HepG2 (cell line): ENCODE results near the gene ROMO1. TPM values are rescaled to one million over a fixed set of nuclear protein-coding genes. Genes with fewer than 3 reads are reported as not detected.

Experiments
- AHDC1 ChIP-seq: sonication (generic); formaldehyde crosslinking; IDR thresholded peaks from 2 replicates; pipeline ENCODE4 v1.5.1; 2020; ENCODE audit warnings: mild to moderate bottlenecking, missing genetic modification reagents, borderline replicate concordance
- CCAR2 ChIP-seq: fragments of 200-400 bp; formaldehyde crosslinking; optimal IDR thresholded peaks from 2 replicates; pipeline ENCODE3; 2018; ENCODE audit warnings: low read depth, mild to moderate bottlenecking, low read length, moderate library complexity
- DNMT1 ChIP-seq: sonication (generic); formaldehyde crosslinking; IDR thresholded peaks from 2 replicates; pipeline ENCODE4 v1.5.1; 2020; ENCODE audit warnings: mild to moderate bottlenecking, missing genetic modification reagents
- HOMEZ ChIP-seq: IDR thresholded peaks from 2 replicates; pipeline ENCODE4 v1.6.1; 2016; ENCODE audit warnings: low read depth
- KDM4B ChIP-seq: sonication (generic); formaldehyde crosslinking; IDR thresholded peaks from 2 replicates; pipeline ENCODE4 v1.4.0; 2020; ENCODE audit warnings: missing genetic modification reagents
- PRDM10 ChIP-seq: sonication (generic); formaldehyde crosslinking; IDR thresholded peaks from 2 replicates; pipeline ENCODE4 v1.4.0; 2020; ENCODE audit warnings: low read depth, missing genetic modification reagents
- RNF2 ChIP-seq: fragments of 450-650 bp; conservative IDR thresholded peaks from 2 replicates; pipeline ENCODE4 v1.6.1; 2016; ENCODE audit warnings: low read depth
- SRY ChIP-seq: sonication (generic); formaldehyde crosslinking; IDR thresholded peaks from 2 replicates; pipeline ENCODE4 v1.8.0; 2022; ENCODE audit warnings: mild to moderate bottlenecking, missing genetic modification reagents
- TBP ChIP-seq: sonication (generic); formaldehyde crosslinking; IDR thresholded peaks from 2 replicates; pipeline ENCODE4 v1.5.0; 2020; ENCODE audit warnings: missing genetic modification reagents
- TP53 ChIP-seq: sonication (generic); formaldehyde crosslinking; conservative IDR thresholded peaks from 2 replicates; pipeline ENCODE4 v1.4.0; 2020; ENCODE audit warnings: missing genetic modification reagents
- TRAFD1 ChIP-seq: sonication (generic); formaldehyde crosslinking; IDR thresholded peaks from 2 replicates; pipeline ENCODE4 v1.5.1; 2020; ENCODE audit warnings: missing genetic modification reagents, mild to moderate bottlenecking, borderline replicate concordance
- ZNF275 ChIP-seq: sonication (generic); formaldehyde crosslinking; IDR thresholded peaks from 2 replicates; pipeline ENCODE4 v1.8.0; 2022; ENCODE audit warnings: missing genetic modification reagents, mild to moderate bottlenecking, inconsistent platforms, borderline replicate concordance
- ZNF850 ChIP-seq: sonication (generic); formaldehyde crosslinking; conservative IDR thresholded peaks from 2 replicates; pipeline ENCODE4 v1.9.0; 2021; ENCODE audit warnings: mild to moderate bottlenecking, missing genetic modification reagents
- ZSCAN25 ChIP-seq: sonication (generic); formaldehyde crosslinking; IDR thresholded peaks from 2 replicates; pipeline ENCODE4 v1.8.0; 2022; ENCODE audit warnings: mild to moderate bottlenecking, missing genetic modification reagents
- polyA plus RNA-seq, 8 experiments: library from polyadenylated mRNA; depleted of rRNA in 3 of 8; stranded (reverse) in 7 of 8; unstranded in 1 of 8; fragments of >200 nt; fragmentation: Illumina TruSeq in 4 of 8; extraction: Trizol in 4 of 8; gene quantifications; 2 replicates each; pipeline versions ENCODE4 v1.2.1 to v1.2.3, GENCODE V29; 2011 to 2016; ENCODE audit warnings: low read depth in 4 of 8, missing spikeins in 1 of 8, mixed read lengths in 1 of 8; ENCODE audit not compliant: insufficient read depth in 1 of 8
- total RNA-seq, 5 experiments: library from RNA; depleted of rRNA; stranded (reverse); fragments of >200 nt; fragmentation: Illumina TruSeq; extraction: Trizol; gene quantifications; 2 replicates each; pipeline ENCODE4 v1.2.3, GENCODE V29; 2016; ENCODE audit warnings: low read depth in 1 of 5

Gene ROMO1
- total and polyA plus RNA-seq, 2 of the 13 experiments (the other 11 are each of a cell fraction or from before 2014, with no cell fraction given) = 636 to 755 TPM

GRCh38 chr20:35699127-35699956, at the start of gene ROMO1, which contains the start of gene NFS1 (continued):
- TF ChIP-seq ZNF275 = peak; percentile 80
- peak; percentile 88 for TF ChIP-seq ZSCAN25 (CRISPR knock-in tag)
- TF ChIP-seq SRY = peak; percentile 97
- TF ChIP-seq DNMT1 (CRISPR knock-in tag) = peak; percentile 96
- TF ChIP-seq TBP (CRISPR knock-in tag) = no peak; the same call in 1 of the 2 replicates
- no peak for TF ChIP-seq CCAR2
- TF ChIP-seq TRAFD1 (CRISPR knock-in tag) = peak; percentile 91; the same call in 1 of the 2 replicates
- 0 out of 2 replicates have a peak, but pooled peaks have one; percentile 88 for TF ChIP-seq ZNF850
- TF ChIP-seq AHDC1 (CRISPR knock-in tag) = peak; percentile 89
- peak; percentile 87 for TF ChIP-seq RNF2
- TF ChIP-seq TP53 = peak; percentile 91
- peak; percentile 99 for TF ChIP-seq KDM4B
- TF ChIP-seq HOMEZ (CRISPR knock-in tag) = no peak
- peak; percentile 84 for TF ChIP-seq PRDM10 (CRISPR knock-in tag)
